HG02798 (cell line): ENCODE results near the gene KIAA0040.
A peak's percentile ranks its signal among the peaks of the same experiment; 100 is the strongest.

Experiments used
- ATAC-seq: cut with Tn5 transposase; IDR thresholded peaks from one replicate; pipeline ENCODE4 v1.9.1; 2021; ENCODE audit warnings: mild to moderate bottlenecking; ENCODE audit not compliant: unreplicated experiment, poor library complexity

The KIAA0040 gene

GRCh38 chr1:175173531-175173930, 19.0 kb downstream of the KIAA0040 start:
- no peak for ATAC-seq

DNA sequence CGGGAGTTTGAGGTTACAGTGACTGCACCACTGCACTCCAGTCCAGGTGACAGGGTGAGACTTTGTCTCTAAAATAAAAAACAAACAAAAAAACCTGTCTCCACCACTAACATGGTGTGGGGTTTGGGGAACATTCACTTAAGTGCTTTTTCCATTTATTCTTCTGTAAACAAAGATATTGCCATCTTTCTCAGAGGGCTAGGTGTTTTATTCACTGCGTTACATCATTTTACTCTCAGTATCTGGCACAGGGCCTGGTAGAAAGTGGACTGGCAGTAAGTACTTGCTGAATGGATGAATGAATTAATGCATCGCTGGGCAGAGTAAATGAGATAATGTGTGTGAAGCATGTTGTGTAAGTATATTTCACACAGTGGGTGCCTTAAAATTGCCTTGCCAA, 20.1 kb downstream of the KIAA0040 start:
- ATAC-seq, result no peak

GRCh38 chr1:175171036-175171913, 21.3 kb downstream of the KIAA0040 start:
- ATAC-seq, result no peak

- ATAC-seq, result no peak
Measured at GRCh38 chr1:175169286-175170018, 23.1 kb downstream of the KIAA0040 start.

- no peak for ATAC-seq
Measured at GRCh38 chr1:175168782-175169181, 23.8 kb downstream of the KIAA0040 start.

DNA sequence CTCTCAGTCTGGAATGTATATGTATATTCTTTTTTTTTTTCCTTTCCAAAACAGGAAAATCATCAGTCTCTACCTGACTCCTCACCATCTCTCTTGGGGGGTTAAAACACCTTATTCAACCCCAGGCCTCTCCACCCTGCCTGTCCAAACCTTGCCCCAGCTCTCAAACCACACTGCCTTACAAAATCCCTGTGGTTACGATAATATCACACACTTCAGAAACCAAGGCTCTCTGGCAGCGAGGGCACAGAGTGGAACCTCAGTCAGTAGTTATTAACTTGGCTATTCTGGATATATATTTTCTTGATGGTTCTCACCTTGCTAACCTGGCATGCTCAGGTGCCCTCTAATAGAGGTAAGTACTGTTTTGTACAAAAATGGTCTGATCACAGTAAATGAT, 24.7 kb downstream of the KIAA0040 start:
- ATAC-seq, result no peak

GRCh38 chr1:175166746-175167145, 25.8 kb downstream of the KIAA0040 start:
- no peak for ATAC-seq

DNA sequence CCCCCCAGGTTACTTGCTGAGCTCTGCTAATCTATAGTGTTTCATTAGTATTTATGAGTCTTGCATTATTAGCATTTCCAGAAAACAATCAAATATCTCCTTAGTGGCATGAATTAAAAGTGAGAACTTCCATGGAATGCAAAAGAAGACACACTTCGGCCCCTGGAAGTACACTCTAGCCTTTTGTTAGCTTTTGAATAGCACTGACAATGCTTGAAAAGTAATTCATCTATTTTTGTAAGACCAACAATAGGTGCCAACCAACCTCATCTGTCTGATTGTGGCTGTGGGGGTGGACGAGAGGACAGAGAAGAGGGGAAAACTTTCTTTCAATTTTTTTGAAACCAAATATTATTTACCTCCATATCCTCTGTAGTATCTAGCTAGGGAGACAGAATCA, 27.8 kb downstream of the KIAA0040 start:
- no peak for ATAC-seq

DNA sequence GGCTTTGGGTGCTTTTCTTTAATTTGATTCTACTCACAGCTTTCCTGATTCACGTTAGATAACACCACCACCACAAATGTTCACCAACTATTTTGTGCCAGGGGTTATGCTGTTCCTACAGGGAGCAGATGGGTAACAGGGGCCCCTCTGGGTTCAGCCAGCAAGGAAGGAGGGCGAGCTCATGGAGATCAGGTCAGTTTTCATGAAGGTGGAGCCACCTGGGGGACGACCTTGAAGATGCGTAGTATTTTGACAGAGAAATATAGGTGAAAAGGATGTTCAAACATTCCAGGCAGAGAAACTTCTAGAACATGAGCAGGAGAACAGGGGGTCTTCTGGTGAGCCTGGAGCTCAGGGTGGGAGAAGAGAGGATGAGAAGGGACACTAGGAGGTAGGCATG, 28.9 kb downstream of the KIAA0040 start:
- ATAC-seq, result no peak

GRCh38 chr1:175162955-175163354, 29.6 kb downstream of the KIAA0040 start:
- ATAC-seq, result no peak

DNA sequence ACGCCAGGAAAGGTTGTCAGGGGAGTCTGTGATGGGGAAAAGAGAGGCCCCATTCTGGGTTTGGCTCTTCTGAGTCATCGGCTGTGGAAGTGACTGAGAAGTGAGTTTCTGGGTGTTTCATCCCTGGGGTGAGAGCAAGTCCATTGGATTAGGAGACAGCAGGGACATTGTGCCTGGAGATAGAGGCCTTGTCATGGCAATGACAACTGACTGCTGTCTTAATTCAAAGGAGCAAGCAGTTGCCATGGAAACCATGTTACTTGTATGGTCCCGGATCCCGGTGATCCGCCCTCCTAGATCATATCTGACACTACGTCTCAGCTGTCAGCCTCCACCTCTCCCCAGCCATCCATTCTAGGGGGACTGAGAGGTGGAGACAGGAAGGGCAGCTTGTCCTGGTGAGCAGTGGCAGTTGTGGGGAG, 34.4 kb downstream of the KIAA0040 start:
- no peak for ATAC-seq

DNA sequence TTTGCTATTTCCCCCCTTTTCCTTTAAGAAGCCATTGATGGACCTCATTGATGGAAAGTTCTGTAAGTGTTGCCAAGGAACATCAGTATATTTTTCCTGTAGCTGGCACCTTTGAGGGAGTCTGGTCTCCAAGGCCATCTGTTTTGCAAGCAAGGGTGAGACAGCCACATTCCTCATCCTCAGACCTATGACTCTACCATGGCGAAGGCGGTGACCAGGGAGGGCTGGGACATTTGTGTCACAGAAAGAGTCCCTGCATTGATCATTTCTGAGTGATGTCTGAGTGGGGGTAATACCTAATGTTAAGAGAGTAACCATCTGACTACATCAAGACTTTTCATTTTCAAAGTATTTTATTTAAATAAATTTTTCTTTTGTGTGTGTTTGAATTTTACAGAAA, 35.4 kb downstream of the KIAA0040 start:
- ATAC-seq, result no peak

DNA sequence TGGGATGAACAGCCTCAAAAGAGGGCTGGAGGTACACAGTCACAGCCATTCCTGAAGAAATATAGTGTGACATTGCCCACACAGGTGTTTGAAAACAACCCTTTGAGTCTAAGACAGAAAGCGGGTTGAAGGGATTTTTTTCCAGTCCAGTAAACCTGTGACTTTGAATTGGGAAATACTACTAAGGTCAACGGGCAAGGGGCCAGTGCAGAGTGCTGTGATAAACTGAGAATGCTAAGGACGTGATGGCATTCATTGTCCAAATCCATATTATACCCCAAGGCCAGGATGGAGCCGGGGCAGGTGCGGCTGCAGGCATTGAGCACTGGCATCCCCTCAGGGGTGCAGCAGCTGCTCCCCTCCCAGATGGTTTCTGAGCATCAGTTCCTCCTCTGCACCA, 36.6 kb downstream of the KIAA0040 start:
- ATAC-seq, result no peak

- ATAC-seq, result no peak
Measured at GRCh38 chr1:175155473-175155856, 37.1 kb downstream of the KIAA0040 start.

GRCh38 chr1:175154629-175155472, 37.7 kb downstream of the KIAA0040 start:
- peak; percentile 60 for ATAC-seq

- peak; percentile 65 for ATAC-seq
Measured at GRCh38 chr1:175152006-175152652, 40.4 kb downstream of the KIAA0040 start.

- no peak for ATAC-seq
Measured at GRCh38 chr1:175150596-175151319, 41.8 kb downstream of the KIAA0040 start.

GRCh38 chr1:175148068-175148467, 44.5 kb downstream of the KIAA0040 start:
- ATAC-seq, result no peak

DNA sequence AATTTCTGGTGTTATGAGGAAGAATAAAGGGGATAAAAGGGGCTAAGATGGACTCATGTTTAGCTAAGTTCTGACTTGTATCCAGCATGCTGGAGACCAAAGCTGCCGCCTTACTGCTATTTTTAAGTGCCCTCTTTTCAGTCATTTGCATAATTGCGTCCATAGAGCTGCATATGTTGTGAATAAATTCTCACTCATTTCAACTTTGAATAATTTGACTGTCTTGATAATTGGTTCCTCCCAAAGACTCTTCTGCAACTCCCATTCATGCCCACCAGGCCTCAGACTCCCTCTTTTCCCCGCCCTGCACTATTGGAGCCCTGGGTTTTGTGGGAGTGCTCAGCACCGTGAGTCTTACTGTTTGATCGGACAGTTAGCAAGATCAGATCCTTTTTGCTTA, 45.0 kb downstream of the KIAA0040 start:
- no peak for ATAC-seq
